BE2C (cell line): ENCODE results near the gene TTC13.
"Not testable (repeated sequence)": the region's sequence is repeated elsewhere in the genome, so short reads cannot be mapped to it uniquely, and the experiment has no call there.

Experiments used
- DNase-seq: peaks from one replicate; pipeline ENCODE4 v3.0.0-alpha.2; 2020
- H3K27me3 ChIP-seq: fragments of 250-450 bp; sonication (Bioruptor Pico); 2 replicates; pipeline ENCODE4 v1.5.1; 2020; ENCODE audit warnings: mild to moderate bottlenecking
- H3K36me3 ChIP-seq: fragments of 250-450 bp; sonication (Bioruptor Pico); 2 replicates; pipeline ENCODE4 v1.5.1; 2020; ENCODE audit warnings: mild to moderate bottlenecking
- H3K4me1 ChIP-seq: fragments of 250-450 bp; sonication (Bioruptor Pico); 2 replicates; pipeline ENCODE4 v1.5.1; 2020
- H3K4me3 ChIP-seq: 2 replicates; pipeline ENCODE4 v1.5.1; 2011; ENCODE audit warnings: low read depth, low read length
- H3K9me3 ChIP-seq: fragments of 250-450 bp; sonication (Bioruptor Pico); 2 replicates; pipeline ENCODE4 v1.5.1; 2020
- TF ChIP-seq, protein P1 (sequence below): IDR thresholded peaks from 2 replicates; pipeline ENCODE4 v1.5.1; 2012; ENCODE audit warnings: mild to moderate bottlenecking, low read depth, low read length

The TTC13 gene

DNA sequence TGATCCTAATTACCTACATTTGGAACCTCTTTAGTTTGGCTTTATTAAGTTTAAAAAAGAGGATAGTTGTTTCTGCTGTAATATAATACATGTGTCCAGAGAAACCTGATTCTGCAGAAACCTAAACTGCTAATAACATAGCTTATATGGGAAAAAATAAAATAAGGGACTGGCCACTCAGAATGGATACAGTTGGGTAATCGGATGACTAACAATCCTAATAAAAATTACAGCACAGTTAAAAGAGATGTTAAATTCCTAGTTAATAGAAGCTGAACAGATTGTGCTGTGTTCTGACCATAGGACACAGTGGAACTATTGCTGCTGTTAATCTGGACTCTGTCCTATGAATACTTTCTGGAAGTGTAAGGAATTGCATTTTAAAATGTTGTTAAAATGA is 16.2 kb upstream of the TTC13 start:
- Histone ChIP-seq H3K27me3 (no peaks in the 10 kb centered on the region), H3K4me3 (no peak overlapping the region), H3K9me3 (no peaks in the 10 kb centered on the region), H3K4me1 (no peaks in the 10 kb centered on the region), H3K36me3 (peaks cover 50% of the 10 kb centered on the region)
- TF ChIP-seq, protein P1, sequence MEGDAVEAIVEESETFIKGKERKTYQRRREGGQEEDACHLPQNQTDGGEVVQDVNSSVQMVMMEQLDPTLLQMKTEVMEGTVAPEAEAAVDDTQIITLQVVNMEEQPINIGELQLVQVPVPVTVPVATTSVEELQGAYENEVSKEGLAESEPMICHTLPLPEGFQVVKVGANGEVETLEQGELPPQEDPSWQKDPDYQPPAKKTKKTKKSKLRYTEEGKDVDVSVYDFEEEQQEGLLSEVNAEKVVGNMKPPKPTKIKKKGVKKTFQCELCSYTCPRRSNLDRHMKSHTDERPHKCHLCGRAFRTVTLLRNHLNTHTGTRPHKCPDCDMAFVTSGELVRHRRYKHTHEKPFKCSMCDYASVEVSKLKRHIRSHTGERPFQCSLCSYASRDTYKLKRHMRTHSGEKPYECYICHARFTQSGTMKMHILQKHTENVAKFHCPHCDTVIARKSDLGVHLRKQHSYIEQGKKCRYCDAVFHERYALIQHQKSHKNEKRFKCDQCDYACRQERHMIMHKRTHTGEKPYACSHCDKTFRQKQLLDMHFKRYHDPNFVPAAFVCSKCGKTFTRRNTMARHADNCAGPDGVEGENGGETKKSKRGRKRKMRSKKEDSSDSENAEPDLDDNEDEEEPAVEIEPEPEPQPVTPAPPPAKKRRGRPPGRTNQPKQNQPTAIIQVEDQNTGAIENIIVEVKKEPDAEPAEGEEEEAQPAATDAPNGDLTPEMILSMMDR: no peak
- no peak for DNase-seq

- TF ChIP-seq, protein P1: no peak
- H3K4me3 ChIP-seq: no peak overlapping the region
- H3K4me1 ChIP-seq: no peaks in the 10 kb centered on the region
- peaks cover 40% of the 10 kb centered on the region for H3K36me3 ChIP-seq
- no peaks in the 10 kb centered on the region for H3K9me3 ChIP-seq
- H3K27me3 ChIP-seq: no peaks in the 10 kb centered on the region
- no peak for DNase-seq
These were observed 13.6 kb upstream of the TTC13 start for GRCh38 chr1:230992100-230992774.

- DNase-seq: no peak
- H3K4me3 ChIP-seq: no peak overlapping the region
- no peaks in the 10 kb centered on the region for H3K4me1 ChIP-seq
- no peaks in the 10 kb centered on the region for H3K9me3 ChIP-seq
- peaks cover 17% of the 10 kb centered on the region for H3K36me3 ChIP-seq
- H3K27me3 ChIP-seq: no peaks in the 10 kb centered on the region
- TF ChIP-seq, protein P1: no peak
These were observed 8.8 kb upstream of the TTC13 start for GRCh38 chr1:230987448-230987847.

DNA sequence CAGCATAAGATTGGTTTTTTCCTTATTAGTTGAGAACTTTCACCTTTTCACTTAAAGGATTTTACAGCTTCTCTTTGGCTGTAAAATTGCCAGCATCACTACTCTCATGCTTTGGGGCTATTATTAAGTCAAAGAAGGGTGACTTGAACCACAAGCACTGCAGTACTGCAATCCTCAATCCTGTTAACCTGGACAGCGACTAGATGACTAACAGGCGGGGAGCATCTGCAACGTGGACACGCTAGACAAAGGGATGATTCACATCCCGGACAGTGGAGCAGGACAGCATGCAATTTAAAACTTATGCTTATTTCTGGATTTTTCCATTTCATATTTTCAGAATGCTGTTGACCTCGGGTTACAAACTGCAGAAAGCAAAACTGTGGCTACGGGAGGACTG is 8.3 kb upstream of the TTC13 start:
- TF ChIP-seq, protein P1: no peak
- H3K4me1 ChIP-seq: no peaks in the 10 kb centered on the region
- peaks cover 14% of the 10 kb centered on the region for H3K36me3 ChIP-seq
- no peak overlapping the region for H3K4me3 ChIP-seq
- no peak for DNase-seq
- no peaks in the 10 kb centered on the region for H3K9me3 ChIP-seq
- no peaks in the 10 kb centered on the region for H3K27me3 ChIP-seq

- peaks cover 9% of the 10 kb centered on the region for H3K36me3 ChIP-seq
- TF ChIP-seq, protein P1: no peak
- H3K9me3 ChIP-seq: no peaks in the 10 kb centered on the region
- no peaks in the 10 kb centered on the region for H3K27me3 ChIP-seq
- no peak for DNase-seq
- H3K4me1 ChIP-seq: no peaks in the 10 kb centered on the region
- no peak overlapping the region for H3K4me3 ChIP-seq
These were observed 7.0 kb upstream of the TTC13 start for GRCh38 chr1:230985711-230986110.

- not testable (repeated sequence) for DNase-seq, H3K27me3 ChIP-seq, H3K4me1 ChIP-seq, H3K36me3 ChIP-seq, H3K9me3 ChIP-seq, H3K4me3 ChIP-seq
These were observed 6.2 kb upstream of the TTC13 start for GRCh38 chr1:230984622-230985515.
